Loucy (cell line): Measurements from ENCODE around the gene SLC38A1.

Experiments
- H2AFZ ChIP-seq: fragments of 200-600 bp; sonication (generic); 2 replicates; pipeline ENCODE4 v1.6.0; 2016; ENCODE audit warnings: antibody characterized with exemption, mild to moderate bottlenecking, low read length, moderate library complexity
- H3F3A ChIP-seq: fragments of 200-600 bp; 2 replicates; pipeline ENCODE4 v1.6.0; 2016; ENCODE audit warnings: antibody characterized with exemption, low read depth, mild to moderate bottlenecking
- H3K27me3 ChIP-seq: fragments of 200-600 bp; sonication (generic); 2 replicates; pipeline ENCODE4 v1.6.1; 2014; ENCODE audit warnings: low read length, mild to moderate bottlenecking; ENCODE audit not compliant: insufficient read depth, poor library complexity, severe bottlenecking
- H3K36me3 ChIP-seq: fragments of 200-600 bp; sonication (generic); 2 replicates; pipeline ENCODE4 v1.6.1; 2016; ENCODE audit warnings: low read length; ENCODE audit not compliant: insufficient read depth
- H3K4me1 ChIP-seq: fragments of 200-600 bp; sonication (generic); 2 replicates; pipeline ENCODE4 v1.5.1; 2014; ENCODE audit warnings: low read length, mild to moderate bottlenecking; ENCODE audit not compliant: insufficient read depth, poor library complexity, severe bottlenecking
- H3K4me2 ChIP-seq: fragments of 200-600 bp; sonication (generic); 2 replicates; pipeline ENCODE4 v1.6.0; 2014; ENCODE audit warnings: antibody characterized with exemption, low read length, low read depth, mild to moderate bottlenecking; ENCODE audit not compliant: poor library complexity, severe bottlenecking
- H3K4me3 ChIP-seq: fragments of 200-600 bp; sonication (generic); 2 replicates; pipeline ENCODE4 v1.5.1; 2014; ENCODE audit warnings: low read length, mild to moderate bottlenecking, mixed read lengths; ENCODE audit not compliant: poor library complexity, severe bottlenecking
- H3K79me2 ChIP-seq: fragments of 200-600 bp; sonication (generic); 2 replicates; pipeline ENCODE4 v1.6.1; 2014; ENCODE audit warnings: low read length; ENCODE audit not compliant: insufficient read depth
- H3K9ac ChIP-seq: fragments of 200-600 bp; sonication (generic); 2 replicates; pipeline ENCODE4 v1.6.0; 2014; ENCODE audit warnings: mild to moderate bottlenecking, low read depth, low read length, moderate library complexity; ENCODE audit not compliant: poor library complexity, severe bottlenecking
- H3K9me2 ChIP-seq: fragments of 200-600 bp; sonication (generic); replicated peaks from 2 replicates; pipeline ENCODE4 v1.6.1; 2016; ENCODE audit warnings: low read depth, low read length, mixed read lengths
- H3K9me3 ChIP-seq: fragments of 200-600 bp; sonication (generic); 2 replicates; pipeline ENCODE4 v1.6.1; 2014; ENCODE audit warnings: mild to moderate bottlenecking, antibody characterized with exemption, low read length, low read depth; ENCODE audit not compliant: insufficient read depth
- H4K20me1 ChIP-seq: fragments of 200-600 bp; sonication (generic); 2 replicates; pipeline ENCODE4 v1.6.0; 2014; ENCODE audit warnings: antibody characterized with exemption, low read length, mild to moderate bottlenecking; ENCODE audit not compliant: insufficient read depth, poor library complexity, severe bottlenecking
- CTCF ChIP-seq: fragments of 200-600 bp; sonication (generic); conservative IDR thresholded peaks from 2 replicates; pipeline ENCODE4 v1.5.1; 2014; ENCODE audit warnings: mild to moderate bottlenecking, antibody characterized with exemption, low read length
- EZH2phosphoT487 ChIP-seq: fragments of 200-600 bp; IDR thresholded peaks from 2 replicates; pipeline ENCODE4 v1.6.1; 2018; ENCODE audit warnings: antibody characterized with exemption, mild to moderate bottlenecking, moderate library complexity, borderline replicate concordance

SLC38A1 gene

GRCh38 chr12:46209170-46209569, 59.7 kb downstream of the SLC38A1 start:
- Histone ChIP-seq H3K79me2 (peaks cover 29% of the 10 kb centered on the region; the same call in 1 of the 2 replicates), H3K4me3 (no peak overlapping the region), H3K27me3 (no peaks in the 10 kb centered on the region), H3K9me2 (no peaks in the 10 kb centered on the region), H3K4me1 (peaks cover 3% of the 10 kb centered on the region), H4K20me1 (peaks cover 19% of the 10 kb centered on the region), H3K4me2 (no peak overlapping the region), H2AFZ (no peak overlapping the region), H3F3A (no peaks in the 10 kb centered on the region), H3K9me3 (no peaks in the 10 kb centered on the region), H3K36me3 (peaks cover 96% of the 10 kb centered on the region), H3K9ac (no peak overlapping the region)
- no peak for TF ChIP-seq EZH2phosphoT487
- TF ChIP-seq CTCF: no peak

GRCh38 chr12:46208370-46208769, 60.5 kb downstream of the SLC38A1 start:
- Histone ChIP-seq H3K27me3 (no peaks in the 10 kb centered on the region), H3K9me3 (no peaks in the 10 kb centered on the region), H3K36me3 (peaks cover 97% of the 10 kb centered on the region), H4K20me1 (peaks cover 12% of the 10 kb centered on the region), H3K4me1 (peaks cover 3% of the 10 kb centered on the region), H3F3A (no peaks in the 10 kb centered on the region), H3K4me2 (no peak overlapping the region), H3K9ac (no peak overlapping the region), H3K9me2 (no peaks in the 10 kb centered on the region), H3K79me2 (peaks cover 23% of the 10 kb centered on the region; the same call in 1 of the 2 replicates), H2AFZ (no peak overlapping the region), H3K4me3 (no peak overlapping the region)
- TF ChIP-seq EZH2phosphoT487 (no peak), CTCF (no peak)

GRCh38 chr12:46207644-46208043, 61.2 kb downstream of the SLC38A1 start:
- H3K27me3 ChIP-seq: no peaks in the 10 kb centered on the region
- H2AFZ ChIP-seq: no peak overlapping the region
- peaks cover 8% of the 10 kb centered on the region for H4K20me1 ChIP-seq
- TF ChIP-seq CTCF (no peak), EZH2phosphoT487 (no peak)
- peaks cover 97% of the 10 kb centered on the region for H3K36me3 ChIP-seq
- no peak overlapping the region for H3K4me3 ChIP-seq
- no peaks in the 10 kb centered on the region for H3F3A ChIP-seq
- H3K9me2 ChIP-seq: no peaks in the 10 kb centered on the region
- H3K9ac ChIP-seq: no peak overlapping the region
- peaks cover 20% of the 10 kb centered on the region; the same call in 1 of the 2 replicates for H3K79me2 ChIP-seq
- H3K4me1 ChIP-seq: peaks cover 3% of the 10 kb centered on the region
- H3K4me2 ChIP-seq: no peak overlapping the region
- H3K9me3 ChIP-seq: no peaks in the 10 kb centered on the region
